ENCODE results near the gene GBP3.

Gene GBP3

GRCh38 chr1:89022167-89022959 is at the start of gene GBP3:
Gene GBP3, minus strand, starts transcription at chr1:89022866. Its CDS starts 2,145 bp downstream, at chr1:89020721.
- no peak for TF ChIP-seq CREB1 (IDR thresholded peaks at IDR 0.05; ENCODE audit: low read depth)
- no peak for TF ChIP-seq EP300 (IDR thresholded peaks at IDR 0.05; ENCODE audit: borderline replicate concordance)
- no peak for TF ChIP-seq TCF12 (IDR thresholded peaks at IDR 0.05; ENCODE audit: low read depth)
- no peak for TF ChIP-seq TAF1 (IDR thresholded peaks at IDR 0.05; ENCODE audit: low read depth)
- no peak for TF ChIP-seq MAX (IDR thresholded peaks at IDR 0.05)

- TF ChIP-seq EP300 (IDR thresholded peaks at IDR 0.05; ENCODE audit: borderline replicate concordance) (no peak), TEAD4 (IDR thresholded peaks at IDR 0.05) (no peak), CREB1 (IDR thresholded peaks at IDR 0.05; ENCODE audit: low read depth) (no peak), REST (IDR thresholded peaks at IDR 0.05; ENCODE audit: low read depth) (no peak), NFIC (IDR thresholded peaks at IDR 0.05) (no peak)
Measured at GRCh38 chr1:89070509-89070908, 47.8 kb upstream of the GBP3 start.

- no peak for TF ChIP-seq YY1 (IDR thresholded peaks at IDR 0.05; ENCODE audit: low read depth)
- TF ChIP-seq NFIC (IDR thresholded peaks at IDR 0.05): no peak
- no peak for TF ChIP-seq REST (IDR thresholded peaks at IDR 0.05; ENCODE audit: low read depth)
- no peak for TF ChIP-seq USF1 (IDR thresholded peaks at IDR 0.05)
- no peak for TF ChIP-seq EGR1 (IDR thresholded peaks at IDR 0.05)
- TF ChIP-seq RAD21 (IDR thresholded peaks at IDR 0.05; ENCODE audit: low read depth): no peak
- no peak for TF ChIP-seq ZBTB7A (IDR thresholded peaks at IDR 0.05; ENCODE audit: low read depth)
- no peak for TF ChIP-seq EP300 (IDR thresholded peaks at IDR 0.05; ENCODE audit: borderline replicate concordance)
Measured at GRCh38 chr1:89069951-89070350, 47.3 kb upstream of the GBP3 start.

GRCh38 chr1:89068291-89068690 is 45.6 kb upstream of the GBP3 start:
- TF ChIP-seq NFIC (IDR thresholded peaks at IDR 0.05): no peak
- no peak for TF ChIP-seq ZBTB7A (IDR thresholded peaks at IDR 0.05; ENCODE audit: low read depth)
- no peak for TF ChIP-seq EGR1 (IDR thresholded peaks at IDR 0.05)
- TF ChIP-seq RAD21 (IDR thresholded peaks at IDR 0.05; ENCODE audit: low read depth): no peak
- TF ChIP-seq MAX (IDR thresholded peaks at IDR 0.05): no peak
- no peak for TF ChIP-seq CREB1 (IDR thresholded peaks at IDR 0.05; ENCODE audit: low read depth)
- TF ChIP-seq FOXM1 (IDR thresholded peaks at IDR 0.05; ENCODE audit: borderline replicate concordance, low read depth): no peak
- TF ChIP-seq YY1 (IDR thresholded peaks at IDR 0.05; ENCODE audit: low read depth): no peak
- TF ChIP-seq TEAD4 (IDR thresholded peaks at IDR 0.05): no peak
- TF ChIP-seq TAF1 (IDR thresholded peaks at IDR 0.05; ENCODE audit: low read depth): no peak
- no peak for TF ChIP-seq EP300 (IDR thresholded peaks at IDR 0.05; ENCODE audit: borderline replicate concordance)
- no peak for TF ChIP-seq TCF12 (IDR thresholded peaks at IDR 0.05; ENCODE audit: low read depth)
- no peak for TF ChIP-seq REST (IDR thresholded peaks at IDR 0.05; ENCODE audit: low read depth)
- no peak for TF ChIP-seq USF1 (IDR thresholded peaks at IDR 0.05)
